Neuron (in vitro differentiated cells): ENCODE measurements around the gene ADAM20.

ENCODE experiments used
- H2AFZ ChIP-seq: one replicate; pipeline ENCODE4 v1.6.1; 2013; ENCODE audit warnings: low read depth, mild to moderate bottlenecking, inconsistent platforms, low read length, moderate library complexity
- H3K27me3 ChIP-seq: one replicate; pipeline ENCODE4 v1.6.1; 2013; ENCODE audit warnings: low read length; ENCODE audit not compliant: insufficient read depth
- H3K36me3 ChIP-seq: one replicate; pipeline ENCODE4 v1.6.1; 2013; ENCODE audit warnings: low read length; ENCODE audit not compliant: insufficient read depth
- H3K4me1 ChIP-seq: one replicate; pipeline ENCODE4 v1.6.1; 2013; ENCODE audit warnings: low read length; ENCODE audit not compliant: insufficient read depth
- H3K4me3 ChIP-seq: 2 replicates; pipeline ENCODE4 v1.5.1; 2013; ENCODE audit warnings: mild to moderate bottlenecking, low read length, moderate library complexity
- H3K9me3 ChIP-seq: one replicate; pipeline ENCODE4 v1.6.1; 2013; ENCODE audit warnings: low read length

ADAM20 gene

GRCh38 chr14:70534904-70535303 lies at the start of gene ADAM20:
Gene ADAM20 (minus strand): TSS chr14:70535004. CDS start chr14:70524757, 10,247 bp downstream.
- H3K36me3 ChIP-seq, result no peaks in the 10 kb centered on the region
- no peak within 1 kb of the TSS for H3K4me3 ChIP-seq
- no peak within 1 kb of the TSS for H2AFZ ChIP-seq
- H3K27me3 ChIP-seq, result no peaks in the 10 kb centered on the region
- no peaks in the 10 kb centered on the region for H3K4me1 ChIP-seq
- peaks cover 7% of the 10 kb centered on the region for H3K9me3 ChIP-seq

- Histone ChIP-seq H2AFZ (no peak overlapping the region), H3K27me3 (no peaks in the 10 kb centered on the region), H3K4me3 (no peak overlapping the region), H3K36me3 (peaks cover 31% of the 10 kb centered on the region), H3K4me1 (no peaks in the 10 kb centered on the region), H3K9me3 (peaks cover 13% of the 10 kb centered on the region)
Measured at GRCh38 chr14:70576891-70577290, 42.1 kb upstream of the ADAM20 start.

- Histone ChIP-seq H3K4me3 (no peak overlapping the region), H3K27me3 (no peaks in the 10 kb centered on the region), H3K4me1 (no peaks in the 10 kb centered on the region), H3K36me3 (peaks cover 3% of the 10 kb centered on the region), H2AFZ (no peak overlapping the region), H3K9me3 (peaks cover 6% of the 10 kb centered on the region)
Measured at GRCh38 chr14:70573050-70573449, 38.2 kb upstream of the ADAM20 start.

GRCh38 chr14:70571139-70571538 lies 36.3 kb upstream of the ADAM20 start:
- Histone ChIP-seq H3K27me3 (no peaks in the 10 kb centered on the region), H3K36me3 (peaks cover 12% of the 10 kb centered on the region), H3K4me3 (no peak overlapping the region), H3K9me3 (peaks cover 11% of the 10 kb centered on the region), H3K4me1 (no peaks in the 10 kb centered on the region), H2AFZ (no peak overlapping the region)

DNA sequence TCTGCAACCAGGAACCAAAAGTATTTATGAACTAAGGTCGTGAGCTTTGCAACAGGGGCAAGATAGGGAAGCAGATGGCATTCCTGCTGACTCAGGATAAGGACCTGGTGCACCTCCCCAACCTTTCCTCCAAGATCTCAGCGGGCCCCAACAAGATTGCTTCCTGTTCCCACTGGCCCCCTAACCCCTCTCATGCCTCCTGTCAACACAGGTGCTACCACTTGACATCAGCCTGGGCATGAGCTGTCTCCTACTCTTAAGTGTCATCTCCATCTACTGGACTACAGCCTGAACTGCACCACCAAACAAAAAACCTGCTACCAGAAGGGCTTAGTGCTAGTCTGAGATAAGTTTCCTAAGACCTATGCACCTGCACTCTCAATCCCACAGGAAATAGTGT lies 33.0 kb upstream of the ADAM20 start:
- peaks cover 20% of the 10 kb centered on the region for H3K9me3 ChIP-seq

DNA sequence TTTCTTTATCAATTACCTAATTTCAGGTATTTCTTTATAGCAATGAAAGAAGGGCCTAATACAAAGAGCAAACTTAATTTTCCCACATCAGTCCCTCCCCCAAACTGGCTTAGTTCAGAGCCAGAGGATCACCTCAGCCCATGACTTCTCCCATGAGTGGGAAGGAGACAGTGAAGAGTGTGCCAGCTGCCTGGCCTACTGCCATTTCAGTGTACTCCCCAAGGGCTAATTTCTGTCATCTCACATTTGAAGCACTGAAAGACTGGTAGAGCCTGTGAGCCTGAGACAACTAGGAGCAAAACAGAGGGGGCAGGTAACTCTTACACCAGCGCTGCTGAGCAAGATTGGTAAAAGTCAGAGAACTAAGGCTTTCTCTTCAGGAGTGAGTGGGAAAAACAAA lies 29.1 kb upstream of the ADAM20 start:
- H3K4me1 ChIP-seq, result no peaks in the 10 kb centered on the region
- no peak overlapping the region for H2AFZ ChIP-seq
- no peaks in the 10 kb centered on the region for H3K27me3 ChIP-seq
- no peak overlapping the region for H3K4me3 ChIP-seq
- peaks cover 51% of the 10 kb centered on the region for H3K36me3 ChIP-seq
- peaks cover 32% of the 10 kb centered on the region for H3K9me3 ChIP-seq

More for the DNA sequence above, 33.0 kb upstream of the ADAM20 start:
- Histone ChIP-seq H3K4me1 (no peaks in the 10 kb centered on the region), H2AFZ (no peak overlapping the region), H3K27me3 (no peaks in the 10 kb centered on the region), H3K4me3 (no peak overlapping the region), H3K36me3 (peaks cover 39% of the 10 kb centered on the region)

GRCh38 chr14:70563417-70563816 lies 28.6 kb upstream of the ADAM20 start:
- no peak overlapping the region for H3K4me3 ChIP-seq
- no peaks in the 10 kb centered on the region for H3K27me3 ChIP-seq
- H2AFZ ChIP-seq, result no peak overlapping the region
- H3K36me3 ChIP-seq, result peaks cover 51% of the 10 kb centered on the region
- H3K4me1 ChIP-seq, result no peaks in the 10 kb centered on the region
- peaks cover 32% of the 10 kb centered on the region for H3K9me3 ChIP-seq

DNA sequence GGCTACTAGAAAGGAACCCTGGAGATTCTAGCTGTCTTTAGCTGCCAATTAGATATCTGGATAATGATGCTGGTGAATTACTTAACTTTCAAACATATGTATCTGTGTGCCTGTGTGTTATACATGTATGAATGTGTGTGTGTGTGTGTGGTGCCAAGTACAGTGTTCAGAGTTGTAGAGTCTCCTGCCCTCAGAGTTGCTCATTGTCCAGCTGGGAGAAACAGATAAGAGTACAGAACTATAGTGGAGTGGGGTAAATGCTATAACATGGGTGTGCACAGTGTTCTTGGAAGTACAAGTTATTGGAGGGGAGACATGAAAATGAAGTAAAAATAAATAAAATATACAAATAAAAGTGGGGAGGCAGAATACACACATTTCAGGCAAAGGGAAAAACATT lies 23.6 kb upstream of the ADAM20 start:
- peaks cover 17% of the 10 kb centered on the region for H3K36me3 ChIP-seq
- H2AFZ ChIP-seq, result no peak overlapping the region
- no peaks in the 10 kb centered on the region for H3K27me3 ChIP-seq
- H3K9me3 ChIP-seq, result peaks cover 18% of the 10 kb centered on the region
- no peak overlapping the region for H3K4me3 ChIP-seq
- no peaks in the 10 kb centered on the region for H3K4me1 ChIP-seq

DNA sequence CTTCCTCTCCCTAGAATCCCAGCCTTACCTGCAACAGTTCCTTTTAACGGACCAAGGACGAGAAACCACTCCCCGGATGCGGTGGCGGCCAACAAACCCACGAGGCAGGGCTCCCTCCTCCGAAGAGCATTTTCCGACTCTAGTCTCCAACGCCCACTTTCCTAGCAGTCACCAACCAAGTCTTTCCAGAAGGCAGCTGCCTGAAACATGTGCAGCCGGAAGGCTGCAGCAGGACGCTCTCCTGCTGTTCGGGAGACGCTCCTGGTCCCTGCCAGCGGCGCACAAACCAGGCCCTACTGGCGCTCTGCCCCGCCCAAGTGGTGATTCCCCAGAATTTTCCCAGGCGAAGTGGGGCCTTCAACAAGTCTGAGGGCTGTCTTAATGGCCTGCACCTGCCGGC lies 21.1 kb upstream of the ADAM20 start:
- no peak overlapping the region for H2AFZ ChIP-seq
- H3K4me1 ChIP-seq, result no peaks in the 10 kb centered on the region
- H3K4me3 ChIP-seq, result no peak overlapping the region
- no peaks in the 10 kb centered on the region for H3K9me3 ChIP-seq
- no peaks in the 10 kb centered on the region for H3K27me3 ChIP-seq
- H3K36me3 ChIP-seq, result peaks cover 4% of the 10 kb centered on the region

DNA sequence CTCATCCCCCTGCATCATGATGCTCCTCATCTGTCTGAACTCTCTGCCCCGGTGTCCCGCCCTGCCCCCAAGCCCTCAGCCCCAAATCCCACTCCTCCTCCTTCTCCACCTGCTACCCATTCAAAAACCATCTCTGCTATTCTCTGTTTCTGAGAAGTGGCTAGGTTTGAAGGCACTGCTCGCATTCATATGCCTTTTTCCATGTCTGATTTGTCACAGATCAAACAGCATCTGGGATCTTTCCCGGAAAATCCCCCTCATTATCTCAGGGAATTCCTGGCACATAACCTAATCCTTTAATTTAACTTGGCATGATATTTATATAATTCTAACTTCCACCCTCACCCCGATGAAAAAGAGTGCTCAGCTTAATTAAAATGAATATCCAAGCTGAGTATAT lies 3.3 kb upstream of the ADAM20 start:
- peaks cover 7% of the 10 kb centered on the region for H3K9me3 ChIP-seq
- no peaks in the 10 kb centered on the region for H3K36me3 ChIP-seq
- no peaks in the 10 kb centered on the region for H3K27me3 ChIP-seq
- H2AFZ ChIP-seq, result no peak overlapping the region
- no peaks in the 10 kb centered on the region for H3K4me1 ChIP-seq
- H3K4me3 ChIP-seq, result no peak overlapping the region

DNA sequence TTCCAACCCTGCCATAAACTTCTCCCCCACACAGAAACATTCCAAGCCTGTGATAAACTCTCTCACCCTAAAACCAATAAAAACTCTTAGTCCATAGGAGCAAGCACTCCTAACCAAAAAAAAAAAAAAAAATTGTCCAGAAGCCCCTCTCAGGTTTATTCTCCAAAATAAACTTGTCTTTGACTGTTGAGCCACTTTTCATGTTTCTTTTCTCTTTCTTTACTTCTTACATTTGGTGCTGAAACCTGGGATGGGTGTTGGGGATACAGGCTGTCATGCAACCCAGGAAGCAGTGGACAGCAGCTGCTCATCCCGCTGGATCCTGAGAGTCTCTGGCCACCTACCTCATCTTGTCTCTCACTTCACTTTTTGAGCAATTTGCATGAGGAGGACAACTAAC lies 2.0 kb upstream of the ADAM20 start:
- Histone ChIP-seq H3K36me3 (no peaks in the 10 kb centered on the region), H3K4me1 (no peaks in the 10 kb centered on the region), H3K27me3 (no peaks in the 10 kb centered on the region), H3K9me3 (peaks cover 7% of the 10 kb centered on the region), H3K4me3 (no peak overlapping the region), H2AFZ (no peak overlapping the region)

GRCh38 chr14:70530417-70530816 lies 4.4 kb downstream of the ADAM20 start:
- Histone ChIP-seq H3K9me3 (no peaks in the 10 kb centered on the region), H3K27me3 (no peaks in the 10 kb centered on the region), H2AFZ (no peak overlapping the region), H3K36me3 (no peaks in the 10 kb centered on the region), H3K4me1 (no peaks in the 10 kb centered on the region), H3K4me3 (no peak overlapping the region)

DNA sequence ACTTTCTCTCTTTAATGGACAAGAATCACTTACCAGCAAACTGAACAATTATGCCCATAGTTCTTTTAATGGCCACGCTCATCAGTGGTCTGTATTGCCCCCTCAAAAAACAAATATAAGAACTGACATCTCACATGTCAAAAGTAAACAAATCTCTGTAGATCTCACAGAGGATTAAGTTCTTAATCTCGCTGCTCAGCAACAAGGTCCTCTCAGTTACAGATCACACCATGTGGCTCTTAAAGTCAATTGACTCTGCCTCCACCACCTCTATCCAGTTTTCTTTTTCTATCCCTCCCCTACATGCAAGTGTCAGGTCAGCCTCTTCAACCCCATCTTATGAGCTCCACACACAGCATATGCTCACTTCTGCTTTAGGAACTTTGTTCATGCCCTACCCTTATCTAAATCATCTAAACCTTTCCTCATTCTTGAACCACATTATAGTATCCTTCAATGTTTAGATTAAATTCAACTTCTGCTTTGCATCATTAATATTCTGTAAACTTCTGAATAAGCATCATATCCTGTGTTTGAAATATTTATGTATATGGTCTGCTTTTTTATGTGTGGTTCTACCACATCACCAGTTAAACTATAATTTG lies 7.2 kb downstream of the ADAM20 start:
- Histone ChIP-seq H2AFZ (no peak overlapping the region), H3K27me3 (no peaks in the 10 kb centered on the region), H3K4me3 (no peak overlapping the region), H3K36me3 (no peaks in the 10 kb centered on the region), H3K9me3 (no peaks in the 10 kb centered on the region), H3K4me1 (no peaks in the 10 kb centered on the region)

DNA sequence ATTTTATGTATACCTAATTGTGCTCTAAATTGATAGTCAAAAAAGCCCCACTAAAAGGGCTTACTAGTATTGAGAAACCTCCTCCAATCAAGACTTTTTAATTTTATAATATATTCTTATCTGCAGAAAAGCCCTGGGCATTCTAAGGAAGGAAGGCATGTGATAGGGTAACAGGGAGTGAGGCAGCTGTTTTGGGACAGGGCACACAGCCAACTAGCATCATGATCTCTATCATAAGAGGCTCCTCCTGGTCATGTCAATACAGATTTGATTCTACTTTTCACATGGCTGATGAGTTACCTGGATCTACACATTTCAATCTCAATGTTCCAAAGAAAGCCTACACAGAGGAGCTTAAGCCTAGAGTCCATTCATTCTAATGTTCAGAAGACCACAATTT lies 9.1 kb downstream of the ADAM20 start:
- H2AFZ ChIP-seq, result no peak overlapping the region
- H3K9me3 ChIP-seq, result peaks cover 1% of the 10 kb centered on the region
- no peaks in the 10 kb centered on the region for H3K4me1 ChIP-seq
- H3K27me3 ChIP-seq, result no peaks in the 10 kb centered on the region
- H3K36me3 ChIP-seq, result no peaks in the 10 kb centered on the region
- H3K4me3 ChIP-seq, result no peak overlapping the region
